ENCODE measurements around the gene PPP1R36. TPM values are rescaled to one million over a fixed set of nuclear protein-coding genes. Genes with fewer than 3 reads are reported as not detected.
"Not testable (repeated sequence)": the region's sequence is repeated elsewhere in the genome, so short reads cannot be mapped to it uniquely, and the experiment has no call there.

Gene PPP1R36
- total RNA-seq, 1 donor from 2014 or later = 0.40 TPM

DNA sequence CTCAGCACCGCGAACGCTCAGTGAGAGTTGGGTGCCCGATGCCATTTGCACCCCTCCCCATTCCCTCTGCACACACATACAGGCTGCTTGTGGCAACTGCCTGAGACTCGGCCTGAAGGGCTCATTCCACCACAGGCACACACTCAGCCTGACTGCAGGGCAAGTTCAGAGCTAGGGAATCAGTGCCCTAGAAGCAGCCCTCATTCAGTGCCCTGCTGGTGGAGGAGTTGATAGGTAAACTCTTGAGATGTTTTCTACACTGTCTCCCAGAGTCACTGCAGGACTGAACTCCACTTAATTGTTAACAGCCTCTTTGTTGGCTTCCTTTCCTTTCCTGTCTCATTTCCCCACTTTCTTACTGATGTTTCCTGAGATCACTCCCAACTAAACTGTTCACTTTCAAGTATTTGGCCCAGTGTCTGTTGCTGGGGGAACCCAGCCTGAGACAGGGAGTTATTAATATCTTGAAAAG lies 16.9 kb downstream of the PPP1R36 start:
- DNase-seq (ENCODE audit: low read depth in 2 of 2) = peak in 1 of 2 donors; percentile 72

DNA sequence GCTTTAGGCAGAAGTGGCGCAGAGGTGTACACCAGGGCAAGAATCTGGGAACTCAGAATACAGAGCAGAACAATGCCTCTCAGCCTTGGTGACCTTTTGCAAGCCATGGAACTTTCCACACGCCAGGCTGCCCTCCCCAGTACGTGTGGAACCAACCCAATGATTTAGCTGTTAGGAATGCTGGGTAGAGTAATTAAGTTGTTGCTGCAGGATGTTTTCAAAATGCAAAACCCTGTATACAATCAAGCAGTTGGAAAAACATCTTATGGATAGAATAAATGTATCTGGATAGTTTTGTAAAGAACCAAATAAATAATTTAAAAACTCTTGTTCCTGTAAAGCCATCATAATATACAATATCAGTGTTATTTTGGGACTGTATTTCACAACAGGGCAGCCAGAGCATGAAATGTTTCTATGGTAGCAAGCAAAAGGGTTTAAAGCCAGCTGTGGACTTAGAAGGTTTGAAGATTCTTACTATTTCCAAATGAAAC lies 19.4 kb downstream of the PPP1R36 start:
- DNase-seq (ENCODE audit: low read depth in 2 of 2) = peak; percentile 71 to 90

DNA sequence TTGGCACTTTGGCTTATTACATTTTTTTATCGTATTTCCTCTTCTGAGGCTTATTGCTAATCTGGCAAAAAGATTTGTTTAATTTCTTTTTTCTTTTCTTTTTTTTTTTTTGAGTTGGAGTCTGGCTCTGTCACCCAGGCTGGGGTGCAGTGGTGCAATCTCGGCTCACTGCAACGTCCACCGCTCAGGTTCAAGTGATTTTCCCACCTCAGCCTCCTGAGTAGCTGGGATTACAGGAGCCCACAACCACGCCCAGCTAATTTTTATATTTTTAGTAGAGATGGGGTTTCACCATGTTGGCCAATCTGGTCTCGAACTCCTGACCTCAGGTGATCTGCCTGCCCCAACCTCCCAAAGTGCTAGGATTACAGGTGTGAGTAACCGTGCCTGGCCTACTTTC lies 19.9 kb downstream of the PPP1R36 start:
- DNase-seq (ENCODE audit: low read depth in 2 of 2) = not testable (repeated sequence)

DNA sequence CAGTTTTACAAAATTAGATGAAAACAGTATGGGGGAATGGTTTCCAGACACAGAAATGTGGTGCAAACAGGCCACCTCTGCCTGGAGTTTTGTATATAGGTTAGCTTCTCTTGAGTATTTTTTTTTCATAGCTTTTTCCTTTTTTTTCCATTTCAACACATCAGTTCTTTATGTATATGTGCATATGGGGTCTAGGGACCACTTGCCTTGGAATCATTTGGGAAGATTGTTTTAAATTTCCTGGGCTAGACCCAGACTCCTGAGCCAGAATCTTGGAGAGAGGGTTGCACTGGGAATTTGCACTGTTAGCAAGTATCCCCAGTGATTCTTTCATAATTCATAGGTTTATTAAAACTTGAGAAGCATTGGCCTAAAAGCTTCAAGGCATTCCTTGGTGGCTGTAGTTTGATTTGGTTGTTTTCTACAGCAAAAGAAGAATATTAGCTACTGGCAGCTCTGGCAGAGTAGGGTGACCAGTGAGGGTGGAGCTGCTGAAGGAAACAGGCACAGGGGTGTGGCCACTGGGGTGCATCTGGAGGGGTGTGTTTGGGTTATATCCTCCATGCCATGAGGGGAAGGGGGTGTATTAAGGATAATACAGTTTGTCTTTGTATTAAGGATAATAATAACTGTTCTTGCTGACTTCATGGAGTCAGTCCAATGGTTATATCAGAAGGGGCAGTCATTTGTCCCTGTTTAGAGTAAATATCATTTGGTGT lies 22.8 kb downstream of the PPP1R36 start:
- no peak for DNase-seq (ENCODE audit: low read depth in 2 of 2)

DNA sequence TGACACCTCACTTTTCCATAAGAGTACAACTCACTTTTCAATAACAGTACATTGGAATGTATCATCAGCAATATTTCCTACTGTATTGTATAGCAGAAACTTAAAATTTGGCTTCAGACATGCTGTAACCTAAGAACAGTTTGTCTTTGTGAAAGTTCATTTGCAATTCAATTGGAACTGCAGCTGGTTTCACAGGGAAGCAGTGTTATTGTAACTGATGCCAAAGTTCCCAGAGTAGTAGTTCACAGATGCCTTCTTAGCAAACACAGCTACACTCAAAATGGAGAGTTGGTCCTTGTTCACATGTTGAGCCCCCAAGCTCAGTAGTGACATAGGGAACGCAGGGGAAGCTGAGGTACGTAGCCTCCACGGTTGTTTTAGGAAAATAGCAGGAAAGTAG lies 23.3 kb downstream of the PPP1R36 start:
- no peak for DNase-seq (ENCODE audit: low read depth in 2 of 2)

DNA sequence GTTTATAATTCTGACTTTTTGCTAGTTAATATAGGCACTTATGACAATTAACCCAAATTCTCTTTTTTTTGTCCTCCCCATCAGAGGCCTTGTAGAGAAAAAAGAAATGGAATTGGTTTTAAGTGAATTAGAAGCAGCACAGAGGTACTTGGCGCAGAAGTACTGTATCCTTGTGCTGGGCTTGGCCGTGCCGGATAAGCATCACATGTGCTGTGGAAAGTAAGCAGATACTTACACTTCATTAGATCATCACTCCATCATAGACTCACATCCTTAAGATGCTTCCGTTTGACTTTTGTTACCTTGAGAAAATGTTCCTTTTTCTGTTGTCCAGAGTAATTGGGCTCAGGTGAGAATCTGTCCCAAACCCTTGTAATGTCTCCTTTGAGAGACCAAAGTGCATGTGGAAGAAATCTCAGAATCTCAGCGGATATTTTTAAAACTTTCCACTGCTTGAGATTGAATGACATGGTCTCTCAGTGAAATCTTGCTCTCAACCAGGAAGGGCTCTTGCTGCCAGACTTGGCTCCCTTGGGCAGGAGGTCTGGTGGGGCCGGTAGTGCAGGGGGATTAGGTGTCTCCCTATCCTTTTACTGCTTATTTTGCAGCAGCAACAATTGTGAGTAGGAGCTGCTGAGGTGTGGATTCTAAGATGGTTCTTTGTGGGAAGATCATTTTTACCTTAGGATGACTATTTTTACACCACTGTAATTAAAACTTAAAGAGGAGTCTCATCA lies 24.8 kb downstream of the PPP1R36 start:
- DNase-seq (ENCODE audit: low read depth in 2 of 2) = no peak

DNA sequence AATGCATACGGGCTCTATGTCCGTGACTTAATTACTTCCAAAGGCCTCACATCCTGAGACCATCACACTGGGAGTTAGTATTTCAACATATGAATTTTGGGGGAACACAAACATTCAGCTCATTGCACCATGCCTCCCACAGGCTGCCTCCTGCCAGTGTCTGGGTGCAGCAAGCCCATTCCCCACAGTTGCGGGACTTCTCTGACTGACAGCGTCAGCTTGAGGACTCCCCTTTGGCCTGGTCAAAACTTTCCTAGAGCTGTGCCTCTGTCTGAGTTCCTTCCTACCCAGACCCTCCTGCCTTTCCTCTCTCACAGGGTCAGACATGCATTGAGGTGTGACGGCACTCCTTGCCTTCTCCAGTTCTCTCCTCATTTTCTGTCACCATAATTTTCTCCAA lies 27.4 kb downstream of the PPP1R36 start:
- no peak for DNase-seq (ENCODE audit: low read depth in 2 of 2)

DNA sequence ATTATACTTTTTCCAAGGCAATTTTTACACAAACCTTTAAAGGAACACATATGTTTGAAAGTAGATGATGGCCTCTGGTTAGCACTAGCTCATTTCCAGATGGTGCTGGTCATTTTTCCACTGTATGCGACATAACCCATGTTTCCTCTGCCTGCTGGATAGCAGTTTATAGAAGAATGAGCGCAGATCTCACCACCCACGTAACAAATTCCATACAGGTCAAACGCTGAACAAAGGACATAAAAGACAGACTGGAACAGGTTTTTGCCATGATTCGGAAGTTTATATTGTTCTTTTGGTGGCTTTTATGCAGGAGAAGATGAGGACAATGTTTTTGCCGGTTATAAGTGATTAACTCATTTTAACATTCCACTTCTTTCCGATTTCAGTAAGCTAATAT lies 30.7 kb downstream of the PPP1R36 start:
- DNase-seq (ENCODE audit: low read depth in 2 of 2) = peak in 1 of 2 donors; percentile 87

DNA sequence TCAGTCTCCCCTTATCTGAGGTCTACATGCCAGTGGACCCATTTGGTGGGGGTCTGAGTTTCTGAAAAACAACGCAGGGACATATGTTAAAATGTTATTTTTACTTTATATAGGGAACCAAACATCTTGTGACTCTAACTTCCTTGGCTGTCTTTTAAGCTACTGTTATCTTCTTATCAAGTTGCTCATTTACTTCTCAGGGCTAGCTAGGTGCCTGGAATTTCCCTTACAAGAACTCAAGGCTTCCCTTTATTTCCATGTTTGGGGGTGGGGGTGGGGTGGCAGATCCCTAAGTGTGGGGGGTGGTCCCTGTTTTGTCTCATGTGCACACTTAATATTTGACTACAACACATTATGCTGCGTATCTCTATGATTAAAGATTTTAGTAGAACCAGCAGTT lies 31.6 kb downstream of the PPP1R36 start:
- no peak for DNase-seq (ENCODE audit: low read depth in 2 of 2)

DNA sequence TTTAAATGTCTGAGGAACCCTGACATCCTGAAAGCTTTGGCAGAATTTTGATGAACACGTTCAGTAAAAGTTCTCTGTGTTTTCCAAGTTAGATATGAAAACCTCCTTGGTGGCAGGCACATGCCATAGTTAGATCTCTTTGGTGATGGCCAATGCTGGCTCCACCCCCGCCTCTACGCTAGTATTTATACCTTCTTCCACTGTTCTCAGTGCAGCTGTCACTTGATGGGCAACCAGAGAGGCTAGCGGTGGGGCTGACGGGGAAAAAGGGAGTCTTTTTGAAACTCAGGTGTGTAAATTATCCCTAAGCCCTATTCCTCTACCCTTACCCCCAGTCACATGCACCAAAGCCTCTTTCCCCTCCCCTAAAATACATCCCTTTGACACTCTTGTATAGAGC lies 32.1 kb downstream of the PPP1R36 start:
- no peak for DNase-seq (ENCODE audit: low read depth in 2 of 2)

DNA sequence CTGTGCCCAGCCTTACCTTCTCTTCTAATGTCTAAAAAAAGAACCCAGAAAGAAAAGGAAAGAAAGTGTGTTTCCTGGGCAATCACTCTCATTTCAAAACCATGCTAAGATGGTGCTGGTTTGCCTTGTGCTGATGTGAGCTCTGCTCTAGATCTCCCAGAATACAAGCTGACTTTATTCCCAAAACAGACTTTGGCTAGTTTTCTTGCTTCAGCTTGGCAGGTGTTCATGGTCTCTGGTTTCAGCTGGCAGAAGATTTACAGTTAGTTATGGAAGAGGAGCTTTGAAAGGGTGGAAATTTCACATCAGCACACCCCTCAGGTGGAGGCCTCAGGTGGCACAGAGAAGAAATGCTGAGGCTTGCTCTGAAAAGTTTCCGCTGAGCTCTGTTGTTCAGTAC lies 34.4 kb downstream of the PPP1R36 start:
- no peak for DNase-seq (ENCODE audit: low read depth in 2 of 2)

DNA sequence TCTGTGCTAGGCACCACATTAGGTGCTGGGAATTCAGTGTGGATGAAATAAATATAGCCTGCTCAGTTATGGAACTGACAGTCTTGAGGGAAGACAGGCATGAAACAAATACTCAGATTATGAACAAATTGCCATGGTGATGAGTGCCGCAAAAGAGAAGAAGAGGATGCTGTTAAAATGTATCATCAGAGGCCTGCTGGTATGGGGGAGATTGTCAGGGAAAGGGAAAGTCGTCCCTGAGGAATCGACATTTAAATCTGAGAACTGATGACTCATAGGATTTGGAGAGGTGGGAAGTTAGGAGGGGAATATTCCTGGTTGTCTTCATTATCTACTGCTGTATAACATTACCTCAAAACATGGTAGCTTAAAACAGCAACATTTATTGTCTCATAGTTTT lies 42.0 kb downstream of the PPP1R36 start:
- DNase-seq (ENCODE audit: low read depth in 2 of 2) = no peak

DNA sequence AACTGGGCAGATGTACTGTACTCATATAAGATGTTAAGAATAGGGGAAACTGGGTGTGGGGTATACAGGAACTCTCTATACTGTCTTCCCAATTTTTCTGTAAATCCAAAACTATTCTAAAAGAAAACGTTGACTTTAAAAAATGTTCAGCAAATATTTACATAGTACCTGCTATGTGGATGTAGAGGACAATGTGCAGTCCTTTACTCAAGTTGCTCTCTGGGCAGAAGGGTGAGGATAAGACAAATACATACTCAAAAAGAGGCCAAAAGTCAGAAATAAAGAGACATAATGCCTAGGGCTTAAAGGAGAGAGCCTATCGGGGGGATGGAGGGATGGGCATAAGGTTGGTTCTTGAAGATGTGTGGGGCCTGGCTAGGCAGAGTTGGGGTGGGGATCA lies 44.7 kb downstream of the PPP1R36 start:
- no peak for DNase-seq (ENCODE audit: low read depth in 2 of 2)

DNA sequence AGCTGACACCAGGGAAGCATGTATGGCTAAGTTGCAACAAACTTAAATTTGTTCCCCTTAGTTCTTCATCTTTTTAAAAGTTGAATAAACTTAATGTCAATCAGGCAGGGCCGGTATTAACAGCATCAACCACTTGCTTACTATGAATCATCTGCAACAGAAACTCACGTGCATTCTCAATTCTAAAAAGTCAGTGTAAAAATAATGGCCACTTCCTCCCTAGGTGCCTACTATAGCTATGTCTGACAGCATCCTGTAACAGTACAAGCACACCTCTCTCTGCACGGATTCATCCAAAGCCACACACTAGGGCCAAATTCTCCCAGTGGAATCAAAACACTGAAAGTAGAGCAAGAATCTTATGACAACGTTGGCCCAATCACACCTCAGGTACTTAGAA lies 48.6 kb downstream of the PPP1R36 start:
- DNase-seq (ENCODE audit: low read depth in 2 of 2) = no peak

DNA sequence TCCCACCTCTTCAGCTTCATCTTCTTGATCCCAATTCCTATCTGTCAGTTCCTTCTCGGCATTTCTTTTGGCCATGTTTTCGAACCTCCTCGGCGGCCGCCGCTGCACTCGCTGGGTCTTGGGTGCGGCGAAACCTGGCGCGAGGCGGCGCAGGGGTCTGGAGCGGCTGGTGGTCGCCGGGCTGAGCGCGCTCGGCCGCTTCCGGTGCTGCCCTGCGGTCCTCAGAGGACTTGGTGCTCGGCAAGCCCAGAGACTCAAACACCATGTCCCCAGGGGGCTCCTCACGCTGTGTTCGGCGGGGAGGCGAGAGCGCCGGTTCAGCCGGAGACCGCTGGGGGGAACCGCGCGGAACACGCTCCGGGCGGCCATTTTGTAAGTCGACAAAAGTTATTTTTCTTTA lies 51.8 kb downstream of the PPP1R36 start:
- no peak for DNase-seq (ENCODE audit: low read depth in 2 of 2)

DNA sequence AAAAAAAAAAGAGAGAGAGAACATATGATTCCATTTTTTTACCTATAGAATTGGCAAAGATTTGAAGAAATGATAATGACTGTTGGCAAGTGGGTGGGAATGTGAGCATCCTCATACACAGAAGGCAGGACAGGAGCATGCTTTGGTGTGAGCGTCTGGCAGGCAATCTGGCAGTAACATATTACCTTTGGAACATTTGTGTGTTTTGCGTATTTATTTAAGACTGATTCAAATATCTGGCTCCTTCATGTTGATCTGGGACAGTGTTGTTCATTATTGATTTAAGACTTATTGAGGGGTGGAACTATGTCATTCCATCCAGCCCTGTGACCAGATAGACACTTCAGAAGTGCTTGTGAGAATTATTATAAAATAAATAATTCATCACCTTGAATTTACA lies 53.1 kb downstream of the PPP1R36 start:
- no peak for DNase-seq (ENCODE audit: low read depth in 2 of 2)

DNA sequence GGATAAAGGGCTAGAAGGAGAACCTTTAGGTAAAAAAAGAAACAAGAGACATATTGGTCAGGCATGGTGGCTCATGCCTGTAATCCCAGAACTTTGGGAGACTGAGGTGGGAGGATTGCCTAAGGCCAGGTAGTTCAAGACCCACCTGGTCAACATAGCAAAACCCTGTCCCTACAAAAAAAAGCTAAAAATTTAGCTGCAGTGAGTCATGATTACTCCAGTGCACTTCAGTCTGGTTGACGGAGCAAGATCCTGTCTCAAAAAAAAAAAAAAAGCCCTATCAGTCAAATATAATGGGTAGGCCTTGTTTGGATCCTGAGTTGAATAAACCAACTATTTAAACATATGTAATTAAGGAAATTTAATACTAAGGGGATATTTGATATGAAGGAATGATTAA lies 54.2 kb downstream of the PPP1R36 start:
- DNase-seq (ENCODE audit: low read depth in 2 of 2) = no peak

DNA sequence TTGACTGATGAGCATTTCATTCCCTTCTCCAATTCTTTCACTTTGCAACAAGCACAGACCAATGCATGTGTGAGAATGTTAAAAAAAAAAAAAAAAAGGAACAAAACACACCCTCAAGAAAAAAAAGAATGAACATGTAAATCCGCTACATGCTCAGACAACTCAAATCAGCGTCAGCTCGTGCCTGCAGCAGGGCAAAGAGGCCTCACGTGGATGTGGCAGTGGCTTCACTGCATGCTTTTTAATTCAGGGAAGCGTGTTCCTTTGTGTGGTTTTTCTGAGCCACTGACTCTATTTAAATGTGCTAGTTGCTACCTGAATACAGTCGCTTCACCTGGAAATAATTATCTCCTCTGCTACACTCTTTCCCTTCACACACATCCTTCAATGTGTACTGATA lies 55.1 kb downstream of the PPP1R36 start:
- no peak for DNase-seq (ENCODE audit: low read depth in 2 of 2)

DNA sequence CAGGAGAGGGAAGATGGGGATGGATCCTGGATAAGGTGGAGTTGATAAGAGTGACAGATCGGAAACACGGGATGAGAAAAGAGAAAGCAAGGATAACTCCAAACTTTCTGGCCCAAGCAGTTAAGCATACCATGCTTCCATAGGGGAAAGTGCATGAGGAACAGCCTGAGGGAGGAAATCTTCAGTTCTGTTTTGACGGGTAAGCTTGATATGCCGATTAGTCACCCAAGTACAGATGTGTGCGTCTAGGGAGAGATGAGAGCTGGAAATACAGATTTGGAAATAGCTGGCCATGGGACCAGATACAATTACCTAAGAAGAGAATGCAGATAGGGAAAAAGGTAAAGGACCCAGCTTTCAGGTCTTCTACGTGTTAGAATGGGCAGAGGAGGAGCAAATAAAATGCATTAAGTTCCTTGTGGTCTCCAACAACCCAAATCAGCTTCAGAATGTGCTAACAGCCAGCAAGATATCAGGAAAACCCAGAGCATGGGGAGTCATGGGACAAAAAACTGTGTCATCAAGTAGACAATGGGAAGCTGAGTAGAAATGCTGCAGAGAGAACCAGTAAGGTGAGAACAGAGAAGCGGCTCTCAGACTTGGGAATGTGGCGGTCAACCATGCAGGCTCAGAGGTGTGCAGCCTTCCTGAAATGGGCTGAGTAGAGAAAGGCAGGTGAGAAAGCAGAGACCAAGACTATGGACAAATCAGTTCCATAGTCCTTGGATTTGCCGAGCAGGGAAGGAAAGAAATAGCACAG lies 56.3 kb downstream of the PPP1R36 start:
- no peak for DNase-seq (ENCODE audit: low read depth in 2 of 2)

DNA sequence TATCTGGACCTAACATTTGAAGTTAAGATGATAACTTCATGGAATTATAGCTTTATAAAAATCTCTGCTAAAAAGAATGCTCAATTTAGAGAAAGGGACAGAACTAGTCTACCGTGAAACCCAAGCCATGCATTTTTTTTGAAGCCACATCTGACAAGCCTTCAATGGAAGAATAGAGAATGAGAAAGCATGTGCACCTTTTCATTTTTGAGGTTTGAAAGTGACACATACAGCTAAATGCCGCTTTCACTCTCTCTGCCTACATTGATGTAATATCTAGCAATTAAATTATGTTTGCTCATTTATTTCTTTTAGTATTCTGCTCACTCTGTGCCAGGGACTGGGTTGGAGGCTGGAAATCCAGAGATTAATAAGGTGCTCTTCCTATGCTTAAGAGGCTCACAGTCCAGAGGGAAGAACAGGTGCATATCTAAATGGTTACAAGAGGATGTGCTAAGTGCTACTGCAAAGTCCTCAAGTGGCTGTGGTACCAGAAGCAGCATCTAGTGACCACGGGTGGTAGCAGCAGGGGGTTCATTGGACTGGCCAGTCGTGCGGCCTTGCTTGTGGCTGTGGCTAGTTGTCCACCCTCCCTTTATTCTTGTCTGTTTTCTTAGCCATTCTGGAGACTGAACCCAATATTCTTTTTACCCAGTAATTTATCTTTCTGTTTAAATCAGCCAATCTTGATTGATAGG lies 60.4 kb downstream of the PPP1R36 start:
- no peak for DNase-seq (ENCODE audit: low read depth in 2 of 2)

DNA sequence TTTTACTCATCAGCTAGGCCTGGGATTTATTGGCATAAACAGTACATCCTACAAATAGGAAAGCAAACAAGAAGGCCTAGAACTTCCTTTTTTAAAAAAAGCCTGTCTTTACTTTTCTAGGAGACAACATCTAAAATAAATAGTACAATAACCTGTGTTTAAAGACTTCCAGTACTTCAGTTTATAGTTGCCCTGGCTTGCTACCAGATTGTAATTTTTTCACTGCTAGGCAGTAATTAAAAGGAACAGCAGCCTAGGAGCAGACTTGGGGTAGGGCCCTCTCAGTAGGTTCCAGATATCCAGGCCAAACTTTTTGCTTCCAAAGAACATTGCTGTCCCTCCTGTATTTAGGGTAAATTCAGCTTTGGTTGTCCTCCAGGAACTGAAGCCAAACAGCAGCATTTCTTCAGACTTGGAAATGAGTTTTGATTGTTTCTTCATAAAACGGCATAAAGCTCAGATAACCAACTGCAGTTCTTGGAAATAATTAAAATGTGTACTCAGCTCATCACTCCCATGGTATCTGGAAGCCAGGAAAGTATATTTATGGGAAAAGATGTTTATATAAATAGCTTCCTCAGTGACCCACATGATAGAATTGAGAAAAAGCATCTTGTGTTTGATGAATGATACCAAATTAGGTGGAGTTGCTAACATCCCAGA lies 61.7 kb downstream of the PPP1R36 start:
- no peak for DNase-seq (ENCODE audit: low read depth in 2 of 2)
